K562 (cell line): ENCODE measurements around the gene HEPACAM.

Experiments
- HDAC6 ChIP-seq: IDR thresholded peaks from 2 replicates; pipeline ENCODE4 v1.6.1; 2012; ENCODE audit warnings: low read depth, mild to moderate bottlenecking, control low read depth, inconsistent platforms, low read length, moderate library complexity
- MTF1 ChIP-seq: fragments of 250-450 bp; sonication (Bioruptor Pico); IDR thresholded peaks from 2 replicates; pipeline ENCODE4 v1.9.0; 2021; ENCODE audit warnings: moderate library complexity, mild to moderate bottlenecking, inconsistent platforms, borderline replicate concordance
- NONO ChIP-seq, 2 experiments: fragments of 200-400 bp in 1 of 2; fragments of 450-650 bp in 1 of 2; formaldehyde crosslinking in 1 of 2; IDR thresholded peaks; 2 replicates each; pipeline ENCODE4 v1.6.1; 2017; ENCODE audit warnings: low read depth in 2 of 2, mild to moderate bottlenecking in 2 of 2, moderate library complexity in 2 of 2, low read length in 1 of 2
- ZBTB2 ChIP-seq: fragments of 450-650 bp; IDR thresholded peaks from 2 replicates; pipeline ENCODE4 v1.6.1; 2016; ENCODE audit warnings: antibody characterized with exemption

DNA sequence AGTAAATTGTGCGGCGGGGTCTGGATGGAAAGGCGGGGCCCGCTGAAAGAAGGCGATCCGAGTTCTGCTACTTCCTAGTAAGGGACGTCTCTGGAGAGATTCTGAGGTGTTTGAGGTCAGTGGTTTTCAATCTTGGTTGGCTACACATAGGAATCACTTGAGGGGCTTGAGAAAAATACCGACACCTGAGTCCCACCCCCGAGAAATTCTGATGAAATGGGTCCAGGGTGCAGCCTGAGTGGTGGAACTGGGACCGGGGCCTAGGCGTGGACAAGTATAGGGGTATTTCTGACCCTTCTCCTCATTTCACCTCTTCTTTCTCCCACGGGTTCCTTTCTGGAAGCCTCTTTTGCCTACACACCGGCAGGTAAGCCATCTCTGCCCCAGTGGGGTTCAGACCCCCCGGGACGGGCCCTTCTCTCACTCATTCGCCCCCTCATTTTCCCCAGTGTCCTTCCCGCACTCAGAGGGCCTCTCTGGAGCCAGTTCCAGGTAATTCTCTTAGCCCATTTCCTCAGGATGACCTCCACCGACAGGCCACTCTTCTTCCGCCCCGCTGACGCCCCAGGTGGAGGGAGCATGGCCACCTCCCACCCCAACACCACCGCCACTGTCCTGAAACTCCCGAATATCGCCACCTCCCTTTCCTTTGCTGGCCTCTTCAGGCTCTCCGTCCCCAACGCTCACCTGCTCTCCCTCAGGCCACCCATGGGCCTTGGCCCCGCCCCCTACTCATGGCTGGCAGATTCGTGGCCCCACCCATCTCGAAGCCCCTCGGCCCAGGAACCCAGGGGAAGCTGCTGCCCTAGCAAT lies 58.8 kb downstream of the HEPACAM start:
- TF ChIP-seq NONO (IDR thresholded peaks at IDR 0.05; ENCODE audit: low read depth in 2 of 2, low read length in 1 of 2) (no peak), MTF1 (CRISPR knock-in tag) (no peak), ZBTB2 (no peak), HDAC6 (no peak)
